GM21723 (cell line): Measurements from ENCODE around the gene FAN1.
A peak's percentile ranks its signal among the peaks of the same experiment; 100 is the strongest.

Source experiments
- ATAC-seq: cut with Tn5 transposase; IDR thresholded peaks from one replicate; pipeline ENCODE4 v1.9.1; 2021; ENCODE audit warnings: mild to moderate bottlenecking, moderate library complexity; ENCODE audit not compliant: unreplicated experiment

The FAN1 gene

DNA sequence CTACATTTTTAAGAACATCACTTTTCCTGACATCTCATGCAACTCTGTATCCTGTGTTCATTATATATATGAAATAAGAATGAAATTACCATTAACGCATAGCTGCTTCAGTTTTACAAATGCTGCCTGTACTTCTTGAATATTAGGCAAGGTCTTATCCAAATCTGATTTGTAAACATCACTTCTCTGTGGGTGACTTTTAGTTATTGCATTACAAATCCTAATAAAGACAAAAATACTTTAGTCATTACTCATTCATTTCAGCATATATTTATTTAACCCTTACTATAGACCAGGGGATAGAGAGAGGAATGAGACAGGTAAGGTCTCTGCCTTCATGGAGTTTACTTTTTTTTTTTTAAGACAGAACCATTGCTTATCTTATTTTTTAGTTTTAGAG, 51.0 kb downstream of the FAN1 start:
- no peak for ATAC-seq

DNA sequence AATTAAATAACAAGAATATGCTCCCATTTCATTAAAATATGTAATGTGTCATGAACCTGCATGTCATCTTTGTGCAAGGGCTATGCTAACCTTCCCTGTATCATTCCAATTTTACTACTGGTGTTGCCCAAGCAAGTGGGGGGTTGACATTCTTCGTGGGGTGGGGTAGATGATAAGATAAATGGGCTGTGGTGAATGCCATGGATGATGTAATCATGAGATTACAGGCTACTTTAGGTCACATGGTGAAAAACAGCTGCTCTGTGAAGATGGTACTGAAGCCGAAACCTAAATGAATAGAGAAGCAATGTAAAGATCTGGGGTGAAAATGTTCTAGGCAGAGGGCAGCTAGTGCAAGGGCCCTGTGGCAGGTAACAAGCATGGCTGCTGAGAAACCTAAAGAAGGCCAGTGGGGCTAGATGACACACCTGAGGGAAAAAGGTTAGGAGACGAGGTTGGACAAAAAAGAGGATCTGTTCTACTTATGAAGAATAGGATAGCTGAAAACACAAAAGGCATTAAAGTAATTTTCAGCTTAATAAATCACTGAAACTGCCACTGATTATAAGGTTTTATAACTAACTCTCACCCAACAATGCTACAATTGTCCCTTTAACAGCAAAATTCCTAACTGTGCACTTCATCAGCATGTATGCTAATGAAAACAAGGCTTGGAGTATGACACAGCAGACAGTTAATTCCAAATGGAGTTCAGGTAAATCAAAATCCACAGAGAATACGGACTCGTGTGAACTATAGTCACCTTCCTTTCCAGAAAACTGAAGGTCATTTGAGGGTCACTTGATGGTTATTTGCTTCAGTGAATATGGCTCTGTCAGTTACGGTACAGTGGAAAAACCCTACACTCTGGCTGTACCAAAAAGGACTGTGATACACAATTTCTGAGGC, 52.8 kb downstream of the FAN1 start:
- no peak for ATAC-seq

DNA sequence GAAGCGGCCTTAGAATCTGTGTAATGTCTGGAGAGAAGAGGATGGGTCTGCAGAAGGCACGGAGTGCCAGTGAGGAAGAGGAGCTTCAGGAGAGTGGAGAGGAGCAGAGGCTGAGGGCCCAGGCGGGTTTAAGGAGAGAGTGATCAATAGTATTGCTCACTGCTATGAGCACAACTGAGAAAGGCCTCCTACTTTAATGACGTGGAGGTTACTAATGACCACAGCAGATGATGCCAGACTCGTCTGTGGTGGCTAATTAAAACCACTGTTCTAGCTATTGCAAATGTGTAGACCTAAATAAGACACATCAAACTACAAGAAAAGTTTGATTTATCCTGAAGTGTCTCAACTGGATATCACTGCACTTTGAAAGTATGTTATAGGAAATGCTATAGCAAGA, 54.5 kb downstream of the FAN1 start:
- no peak for ATAC-seq

- ATAC-seq, result no peak
Observed at GRCh38 chr15:30962079-30962478, 58.4 kb downstream of the FAN1 start.

DNA sequence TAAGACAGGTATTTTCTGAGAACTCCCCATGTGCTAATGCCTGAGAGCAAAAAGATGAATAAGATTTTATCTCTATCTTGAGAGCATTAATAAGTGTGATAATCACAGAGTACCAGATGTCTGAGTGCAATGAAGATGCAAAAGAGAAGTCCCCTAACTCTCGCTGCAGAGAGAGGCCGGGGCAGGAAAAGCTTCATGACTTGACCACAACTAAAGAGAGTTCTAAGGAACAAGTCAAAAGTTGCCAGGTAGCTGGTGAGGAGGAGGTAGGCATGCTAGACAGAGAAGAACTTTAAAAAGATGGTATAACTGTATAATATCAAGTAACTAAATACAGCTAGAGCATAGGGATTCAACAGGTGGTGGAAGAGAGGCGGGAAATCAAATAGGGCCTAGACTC, 58.9 kb downstream of the FAN1 start:
- no peak for ATAC-seq

GRCh38 chr15:30963681-30964080, 60.0 kb downstream of the FAN1 start:
- ATAC-seq, result no peak

- ATAC-seq, result no peak
Observed at GRCh38 chr15:30969724-30970123, 66.0 kb downstream of the FAN1 start.

DNA sequence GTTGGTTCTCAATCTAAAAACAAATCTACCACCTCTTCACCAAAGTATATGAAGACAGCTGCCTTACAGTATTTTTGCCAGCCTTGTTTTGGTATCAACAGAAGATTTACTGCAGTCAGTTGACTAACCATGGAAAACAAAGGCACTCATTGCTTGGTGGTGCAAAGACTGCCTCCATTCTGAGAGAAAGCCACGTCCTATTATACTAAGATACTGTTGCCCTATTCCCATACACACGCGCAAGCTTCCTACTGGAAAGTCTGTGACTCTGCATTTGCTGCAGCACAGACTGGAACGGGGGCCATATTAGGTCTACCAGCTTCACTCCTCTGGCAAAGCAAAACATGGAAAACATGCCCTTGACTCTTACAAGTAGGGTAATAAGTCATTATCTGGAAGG, 69.7 kb downstream of the FAN1 start:
- no peak for ATAC-seq

DNA sequence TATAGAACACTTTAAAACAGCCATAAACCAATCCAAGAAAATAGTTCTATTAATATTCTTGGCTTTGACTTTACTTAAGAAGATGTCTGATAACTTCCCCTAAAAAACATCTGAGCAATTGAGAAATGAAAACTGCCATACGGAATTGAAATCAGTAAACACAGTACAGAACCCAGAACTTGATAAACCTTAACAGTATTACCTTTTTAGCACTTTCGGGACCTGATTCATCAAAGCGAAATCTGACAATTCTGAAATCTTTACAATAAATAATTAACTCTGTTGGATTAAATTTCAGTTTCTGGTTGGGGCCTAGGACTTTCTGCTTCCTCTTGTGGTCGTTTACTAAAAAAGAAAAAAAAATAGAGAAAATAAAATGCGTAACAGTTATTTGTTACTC, 70.4 kb downstream of the FAN1 start:
- no peak for ATAC-seq

DNA sequence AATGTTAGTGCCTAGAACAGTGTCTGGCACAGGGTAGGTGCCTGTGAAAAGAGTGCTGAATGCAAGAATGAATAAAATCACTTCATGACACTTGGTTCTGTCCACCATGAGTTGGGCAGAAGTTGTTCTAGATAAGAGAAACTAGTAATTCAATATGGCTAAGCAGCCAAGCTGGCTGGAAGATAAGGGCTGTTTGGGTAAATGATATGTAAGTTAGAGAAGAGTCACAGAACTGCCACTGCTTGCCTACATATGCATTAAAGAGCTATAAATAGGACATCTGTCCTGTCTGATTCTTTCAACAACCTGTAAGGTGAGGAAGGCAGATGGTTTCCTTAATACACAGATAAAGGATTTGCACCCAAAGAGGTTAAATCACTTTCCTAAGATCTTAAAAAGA, 74.6 kb downstream of the FAN1 start:
- ATAC-seq, result no peak

DNA sequence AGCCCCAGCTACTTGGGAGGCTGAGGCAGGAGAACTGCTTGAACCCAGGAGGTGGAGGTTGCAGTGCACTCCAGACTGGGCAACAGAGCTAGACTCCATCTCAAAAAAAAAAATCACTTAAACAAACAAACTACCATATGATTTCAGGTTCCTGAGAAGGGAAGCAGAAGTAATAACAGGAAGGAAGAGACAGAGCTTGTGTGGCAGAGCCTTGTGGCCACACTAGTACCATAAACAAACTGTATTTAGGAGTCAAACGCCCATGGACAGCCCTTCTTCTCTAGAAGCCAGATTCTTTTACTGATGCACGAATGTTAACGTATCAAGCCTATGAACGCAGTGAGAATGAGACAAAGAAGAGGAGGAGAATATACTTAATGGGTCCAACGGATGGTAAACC, 75.7 kb downstream of the FAN1 start:
- ATAC-seq, result no peak

GRCh38 chr15:30984118-30984517, 80.4 kb downstream of the FAN1 start:
- no peak for ATAC-seq

GRCh38 chr15:30984542-30984941, 80.8 kb downstream of the FAN1 start:
- no peak for ATAC-seq

DNA sequence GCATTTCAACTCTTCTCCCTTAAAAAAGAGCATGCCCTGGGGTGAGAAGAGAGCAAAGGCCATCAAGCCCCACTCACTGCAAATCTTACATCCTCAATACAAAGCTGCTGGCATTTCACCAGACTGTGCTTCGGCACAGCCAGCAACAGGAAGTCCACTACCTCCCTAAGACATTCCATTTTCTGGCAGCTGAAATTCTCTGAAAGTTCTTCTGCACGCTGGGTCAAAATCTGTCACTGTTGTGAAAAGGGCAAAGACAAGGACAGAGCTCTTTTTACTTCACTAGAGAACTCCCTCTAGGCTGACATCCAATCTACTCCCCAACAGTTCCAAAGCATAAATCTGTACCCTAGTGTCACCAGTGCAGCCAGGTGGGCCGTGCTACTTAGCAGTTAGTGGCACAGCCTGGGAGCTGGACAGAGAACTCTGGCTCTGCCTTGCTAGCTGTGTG, 81.4 kb downstream of the FAN1 start:
- ATAC-seq, result no peak

GRCh38 chr15:30990036-30990435, 86.3 kb downstream of the FAN1 start:
- ATAC-seq, result no peak

- ATAC-seq, result no peak
Observed at GRCh38 chr15:30990446-30991254, 86.9 kb downstream of the FAN1 start.

- peak; percentile 81 for ATAC-seq
Observed at GRCh38 chr15:30991255-30992235, 87.8 kb downstream of the FAN1 start, which contains the start of gene MTMR10. TSS of gene MTMR10 (minus strand) at chr15:30991628. CDS start at chr15:30991506, 122 bp downstream.

DNA sequence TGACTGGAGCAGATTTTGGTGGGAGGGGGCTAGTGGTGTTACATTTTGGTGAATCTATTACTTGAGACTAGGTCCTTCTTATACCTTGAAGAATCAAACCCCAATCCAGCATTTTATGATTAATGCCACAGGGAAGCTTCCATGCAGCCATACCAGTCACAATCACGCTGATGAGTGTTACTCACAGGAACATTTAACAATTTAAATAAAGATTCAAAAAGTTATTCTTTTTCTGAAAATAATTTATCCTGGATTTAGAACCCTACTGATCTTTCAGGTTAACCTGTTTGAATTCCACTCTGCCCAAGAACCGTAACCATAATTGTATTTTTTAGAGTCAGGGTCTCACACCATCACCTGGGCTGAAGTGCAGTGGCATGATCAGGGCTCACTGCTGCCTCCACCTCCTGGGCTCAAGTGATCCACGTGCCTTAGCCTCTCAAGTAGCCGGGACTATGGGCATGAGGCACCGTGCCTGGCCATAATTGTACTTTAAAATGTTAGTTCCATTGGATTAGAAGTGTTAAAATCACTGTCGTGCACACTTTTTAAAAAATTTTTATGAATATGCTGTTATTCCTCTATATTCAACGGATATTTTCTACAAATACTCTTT, 88.6 kb downstream of the FAN1 start:
- ATAC-seq, result no peak
